Measurements from ENCODE around the gene CFAP97D1. TPM values are rescaled to one million over a fixed set of nuclear protein-coding genes. Genes with fewer than 3 reads are reported as not detected.

The CFAP97D1 gene
- polyA plus RNA-seq, 2 of the 4 experiments (the other 2 are of a cell fraction), result not detected

DNA sequence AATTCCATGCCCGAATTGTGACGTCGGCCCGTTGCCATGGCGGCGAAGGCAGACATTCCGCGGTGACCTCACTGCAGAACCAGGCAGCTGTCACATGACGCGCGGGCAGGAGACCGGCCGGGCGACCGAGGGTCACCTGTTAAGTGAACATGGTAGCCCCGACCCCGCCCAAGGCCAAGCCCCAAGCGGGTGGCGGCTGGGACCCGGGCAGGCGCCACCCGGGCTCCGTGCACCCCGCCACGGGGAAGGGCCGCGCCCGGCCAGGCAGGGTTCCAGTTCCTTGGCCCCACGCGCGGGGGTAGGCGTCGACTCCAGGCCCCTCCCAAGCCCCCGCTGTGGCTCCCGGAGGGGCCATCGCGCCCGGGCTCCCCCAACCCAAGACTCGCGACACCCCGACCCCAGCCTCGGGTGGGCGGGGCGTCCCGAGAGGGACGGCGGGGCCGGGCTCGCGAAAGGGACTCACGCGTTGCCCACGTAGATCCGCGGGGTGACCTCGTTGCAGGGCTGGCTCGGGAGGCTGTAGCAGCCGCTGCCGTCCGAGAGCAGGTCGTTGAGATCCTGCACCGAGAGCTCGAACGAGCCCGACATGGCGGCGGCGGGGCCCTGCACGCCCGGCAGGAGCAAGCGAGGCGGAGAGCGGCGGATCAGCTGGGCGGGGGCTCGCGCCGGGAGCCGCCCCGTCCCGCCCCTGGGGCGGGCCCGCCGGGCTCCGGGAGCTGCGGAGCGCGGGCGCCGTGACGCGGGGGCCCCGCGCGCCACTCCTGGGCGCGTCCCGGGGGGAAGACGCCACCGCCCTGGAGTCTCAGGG, 1.7 kb upstream of the CFAP97D1 start, which contains the start of gene DUSP3 (continued):
- TF ChIP-seq, protein P1, sequence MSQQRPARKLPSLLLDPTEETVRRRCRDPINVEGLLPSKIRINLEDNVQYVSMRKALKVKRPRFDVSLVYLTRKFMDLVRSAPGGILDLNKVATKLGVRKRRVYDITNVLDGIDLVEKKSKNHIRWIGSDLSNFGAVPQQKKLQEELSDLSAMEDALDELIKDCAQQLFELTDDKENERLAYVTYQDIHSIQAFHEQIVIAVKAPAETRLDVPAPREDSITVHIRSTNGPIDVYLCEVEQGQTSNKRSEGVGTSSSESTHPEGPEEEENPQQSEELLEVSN (IDR thresholded peaks at IDR 0.05; ENCODE audit: borderline replicate concordance, low read depth), result no peak
- TF ChIP-seq RNF2 (IDR thresholded peaks at IDR 0.05; ENCODE audit: borderline replicate concordance, low read depth), result no peak
- 0 out of 2 replicates have a peak, but pooled peaks have one; percentile 47 for TF ChIP-seq ZSCAN20 (CRISPR knock-in tag; IDR thresholded peaks at IDR 0.05)
- TF ChIP-seq ZNF302 (CRISPR knock-in tag; IDR thresholded peaks at IDR 0.05), result no peak
- TF ChIP-seq, protein P2, sequence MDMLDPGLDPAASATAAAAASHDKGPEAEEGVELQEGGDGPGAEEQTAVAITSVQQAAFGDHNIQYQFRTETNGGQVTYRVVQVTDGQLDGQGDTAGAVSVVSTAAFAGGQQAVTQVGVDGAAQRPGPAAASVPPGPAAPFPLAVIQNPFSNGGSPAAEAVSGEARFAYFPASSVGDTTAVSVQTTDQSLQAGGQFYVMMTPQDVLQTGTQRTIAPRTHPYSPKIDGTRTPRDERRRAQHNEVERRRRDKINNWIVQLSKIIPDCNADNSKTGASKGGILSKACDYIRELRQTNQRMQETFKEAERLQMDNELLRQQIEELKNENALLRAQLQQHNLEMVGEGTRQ (IDR thresholded peaks at IDR 0.05), result peak; percentile 97
- no peak for TF ChIP-seq RAD21 (conservative IDR thresholded peaks at IDR 0.05 in 1 of 2, IDR thresholded peaks at IDR 0.05 in 1 of 2)
- TF ChIP-seq MAZ (IDR thresholded peaks at IDR 0.05; ENCODE audit: borderline replicate concordance, low read depth, low read length), result 0 out of 2 replicates have a peak, but pooled peaks have one; percentile 48
- no peak for TF ChIP-seq EP300 (IDR thresholded peaks at IDR 0.05)
- no peak; the same call in none of the 2 replicates for TF ChIP-seq MYC (IDR thresholded peaks at IDR 0.05; ENCODE audit: borderline replicate concordance, low read length)
- TF ChIP-seq ZFP36 (IDR thresholded peaks at IDR 0.05; ENCODE audit: borderline replicate concordance, partially characterized antibody), result no peak

DNA sequence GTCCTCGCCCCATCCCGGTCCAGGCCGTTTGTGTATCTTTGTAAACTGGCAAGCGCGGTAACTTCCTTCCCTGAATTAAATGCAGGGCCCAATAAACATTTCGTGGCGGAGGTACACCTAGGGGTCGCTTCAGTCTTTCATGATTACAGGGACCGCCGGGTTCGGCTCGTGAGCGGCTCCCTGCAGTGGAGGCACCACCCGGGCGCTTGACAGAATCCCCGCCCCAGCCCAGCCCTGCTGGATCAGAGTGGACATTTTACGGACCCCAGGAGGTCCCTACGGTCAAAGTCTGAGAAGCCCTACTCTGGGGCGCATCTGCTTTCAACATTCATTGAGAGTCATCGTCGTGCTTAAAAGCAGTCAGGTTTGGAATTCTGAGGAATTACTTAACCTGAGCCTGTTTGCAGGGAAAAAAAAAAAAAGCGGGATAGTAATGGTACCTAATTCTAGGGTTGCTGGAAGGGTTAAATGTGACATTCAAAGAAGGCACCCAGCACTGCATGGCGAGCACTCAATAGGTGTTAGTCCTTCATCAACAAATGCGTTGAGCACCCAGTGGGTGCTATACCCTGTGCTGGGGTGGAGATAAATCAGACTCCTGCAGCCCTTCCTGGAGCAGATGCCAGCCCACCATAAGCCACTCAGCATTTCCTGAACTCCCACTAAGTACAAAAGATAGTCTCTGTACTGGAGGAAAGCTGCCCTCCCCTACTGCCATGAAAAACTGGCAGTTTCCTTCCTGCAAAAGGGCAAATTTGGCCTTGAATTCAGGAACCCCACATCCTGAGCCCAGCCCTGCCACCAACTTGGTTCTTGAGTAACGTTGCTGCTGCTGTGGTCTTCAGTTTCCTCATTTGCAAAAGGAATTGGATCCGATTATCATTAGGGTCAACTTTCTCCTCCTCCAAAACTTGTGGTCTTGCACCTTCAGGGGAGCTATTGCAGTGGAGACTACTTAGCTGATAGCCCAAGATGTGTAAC, 800 bp upstream of the CFAP97D1 start:
- Histone ChIP-seq H3K4me3 (peak overlapping the region; percentile 71), H3K9me3 (no peaks in the 10 kb centered on the region), H3K27ac (peak overlapping the region; percentile 93 to 98), H3K4me1 (peaks cover 14% of the 10 kb centered on the region), H3K4me2 (peak overlapping the region; percentile 85)
- 14% methylated on average over 25 of the region's 26 CpGs for WGBS (ENCODE audit: missing lambda C conversion rate)
- ATAC-seq (peak; percentile 59 to 62), FAIRE-seq (no peak), DNase-seq (ENCODE audit: low read depth in 1 of 2, low spot score in 1 of 2) (peak; percentile 66)
- ChIA-PET CTCF (interaction anchor here (0.9 to 7.9 kb wide), 13 partner anchors 8 to 99 kb away, joined by 3 to 151 read pairs (median 4); partner anchors contain the start of genes CD300LG and SOST), POLR2A (interaction anchor here (0.5 to 1.8 kb wide), 14 partner anchors 9 to 934 kb away, joined by 3 to 16 read pairs (median 5); partner anchors contain the start of gene CD300LG)
- TF ChIP-seq FOSB (CRISPR knock-in tag; IDR thresholded peaks at IDR 0.05), result no peak
- TF ChIP-seq MAFK (IDR thresholded peaks at IDR 0.05; ENCODE audit: partially characterized antibody), result no peak
- TF ChIP-seq RAD21 (conservative IDR thresholded peaks at IDR 0.05 in 1 of 2, IDR thresholded peaks at IDR 0.05 in 1 of 2), result peak; percentile 13 to 38; a peak in 3 of 5 replicates
- TF ChIP-seq JUN (IDR thresholded peaks at IDR 0.05), result no peak
- TF ChIP-seq RNF2 (IDR thresholded peaks at IDR 0.05; ENCODE audit: borderline replicate concordance, low read depth), result no peak
- TF ChIP-seq POLR2A (IDR thresholded peaks at IDR 0.05; ENCODE audit: low read length), result no peak
- TF ChIP-seq, protein P3, sequence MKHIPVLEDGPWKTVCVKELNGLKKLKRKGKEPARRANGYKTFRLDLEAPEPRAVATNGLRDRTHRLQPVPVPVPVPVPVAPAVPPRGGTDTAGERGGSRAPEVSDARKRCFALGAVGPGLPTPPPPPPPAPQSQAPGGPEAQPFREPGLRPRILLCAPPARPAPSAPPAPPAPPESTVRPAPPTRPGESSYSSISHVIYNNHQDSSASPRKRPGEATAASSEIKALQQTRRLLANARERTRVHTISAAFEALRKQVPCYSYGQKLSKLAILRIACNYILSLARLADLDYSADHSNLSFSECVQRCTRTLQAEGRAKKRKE (CRISPR knock-in tag; IDR thresholded peaks at IDR 0.05; ENCODE audit: low read depth), result no peak
- TF ChIP-seq PHF8 (IDR thresholded peaks at IDR 0.05; ENCODE audit: borderline replicate concordance, low read depth), result peak; percentile 48; the same call in 1 of the 2 replicates
- TF ChIP-seq, protein P4, sequence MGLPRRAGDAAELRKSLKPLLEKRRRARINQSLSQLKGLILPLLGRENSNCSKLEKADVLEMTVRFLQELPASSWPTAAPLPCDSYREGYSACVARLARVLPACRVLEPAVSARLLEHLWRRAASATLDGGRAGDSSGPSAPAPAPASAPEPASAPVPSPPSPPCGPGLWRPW (IDR thresholded peaks at IDR 0.05), result no peak
- no peak for TF ChIP-seq EP300 (IDR thresholded peaks at IDR 0.05)
- TF ChIP-seq, protein P1 (IDR thresholded peaks at IDR 0.05; ENCODE audit: borderline replicate concordance, low read depth), result peak; percentile 40; the same call in 1 of the 2 replicates
- TF ChIP-seq ZSCAN20 (CRISPR knock-in tag; IDR thresholded peaks at IDR 0.05), result no peak
- no peak for TF ChIP-seq HOXB5 (CRISPR knock-in tag; IDR thresholded peaks at IDR 0.05)
- no peak for TF ChIP-seq HOXB13 (CRISPR knock-in tag; IDR thresholded peaks at IDR 0.05; ENCODE audit: low read depth)
- no peak for TF ChIP-seq RFX5 (IDR thresholded peaks at IDR 0.05)
- no peak for TF ChIP-seq RARB (CRISPR knock-in tag; IDR thresholded peaks at IDR 0.05)
- TF ChIP-seq, protein P2 (IDR thresholded peaks at IDR 0.05), result no peak
- TF ChIP-seq, protein P5, sequence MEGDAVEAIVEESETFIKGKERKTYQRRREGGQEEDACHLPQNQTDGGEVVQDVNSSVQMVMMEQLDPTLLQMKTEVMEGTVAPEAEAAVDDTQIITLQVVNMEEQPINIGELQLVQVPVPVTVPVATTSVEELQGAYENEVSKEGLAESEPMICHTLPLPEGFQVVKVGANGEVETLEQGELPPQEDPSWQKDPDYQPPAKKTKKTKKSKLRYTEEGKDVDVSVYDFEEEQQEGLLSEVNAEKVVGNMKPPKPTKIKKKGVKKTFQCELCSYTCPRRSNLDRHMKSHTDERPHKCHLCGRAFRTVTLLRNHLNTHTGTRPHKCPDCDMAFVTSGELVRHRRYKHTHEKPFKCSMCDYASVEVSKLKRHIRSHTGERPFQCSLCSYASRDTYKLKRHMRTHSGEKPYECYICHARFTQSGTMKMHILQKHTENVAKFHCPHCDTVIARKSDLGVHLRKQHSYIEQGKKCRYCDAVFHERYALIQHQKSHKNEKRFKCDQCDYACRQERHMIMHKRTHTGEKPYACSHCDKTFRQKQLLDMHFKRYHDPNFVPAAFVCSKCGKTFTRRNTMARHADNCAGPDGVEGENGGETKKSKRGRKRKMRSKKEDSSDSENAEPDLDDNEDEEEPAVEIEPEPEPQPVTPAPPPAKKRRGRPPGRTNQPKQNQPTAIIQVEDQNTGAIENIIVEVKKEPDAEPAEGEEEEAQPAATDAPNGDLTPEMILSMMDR (IDR thresholded peaks at IDR 0.05), result peak; percentile 44
- no peak for TF ChIP-seq CHD2 (IDR thresholded peaks at IDR 0.05; ENCODE audit: low read length, partially characterized antibody)
- no peak for TF ChIP-seq CBX8 (IDR thresholded peaks at IDR 0.05)
- no peak for TF ChIP-seq NPAS2 (CRISPR knock-in tag; IDR thresholded peaks at IDR 0.05; ENCODE audit: borderline replicate concordance)

Measured in A549 (cell line).